Spleen (tissue), 7 donors: ENCODE results near the gene HFE.

Experiments used
- POLR2A ChIP-seq, 3 donors: fragments of 450-650 bp; IDR thresholded peaks; one replicate each; pipeline ENCODE4 v1.5.1; 2017; ENCODE audit warnings: antibody characterized with exemption in 3 of 3, mild to moderate bottlenecking in 1 of 3
- POLR2AphosphoS5 ChIP-seq, 3 donors: sonication (generic); formaldehyde crosslinking; IDR thresholded peaks; one replicate each; pipeline ENCODE4 v1.5.1; 2017; ENCODE audit warnings: antibody characterized with exemption in 3 of 3
- TF ChIP-seq, protein P1 (sequence below), 11 experiments: fragments of 200-600 bp in 7 of 11; fragments of 450-650 bp in 4 of 11; sonication (generic) in 4 of 11; IDR thresholded peaks in 8 of 11; conservative IDR thresholded peaks in 3 of 11; 1 replicate in 7 of 11; 2 replicates in 4 of 11; pipeline versions ENCODE4 v1.4.0 to v1.8.0; 2016 to 2021; ENCODE audit warnings: antibody characterized with exemption in 11 of 11, inconsistent platforms in 4 of 11, mild to moderate bottlenecking in 1 of 11
- donor health status: DM: no; HTN: no; CAD: no; lungs with moderate emphysema.
- donor health status: DM: no; HTN: no; CAD: no.
- donor health status: DM: no; HTN: no; CAD: no.

- TF ChIP-seq, protein P1, sequence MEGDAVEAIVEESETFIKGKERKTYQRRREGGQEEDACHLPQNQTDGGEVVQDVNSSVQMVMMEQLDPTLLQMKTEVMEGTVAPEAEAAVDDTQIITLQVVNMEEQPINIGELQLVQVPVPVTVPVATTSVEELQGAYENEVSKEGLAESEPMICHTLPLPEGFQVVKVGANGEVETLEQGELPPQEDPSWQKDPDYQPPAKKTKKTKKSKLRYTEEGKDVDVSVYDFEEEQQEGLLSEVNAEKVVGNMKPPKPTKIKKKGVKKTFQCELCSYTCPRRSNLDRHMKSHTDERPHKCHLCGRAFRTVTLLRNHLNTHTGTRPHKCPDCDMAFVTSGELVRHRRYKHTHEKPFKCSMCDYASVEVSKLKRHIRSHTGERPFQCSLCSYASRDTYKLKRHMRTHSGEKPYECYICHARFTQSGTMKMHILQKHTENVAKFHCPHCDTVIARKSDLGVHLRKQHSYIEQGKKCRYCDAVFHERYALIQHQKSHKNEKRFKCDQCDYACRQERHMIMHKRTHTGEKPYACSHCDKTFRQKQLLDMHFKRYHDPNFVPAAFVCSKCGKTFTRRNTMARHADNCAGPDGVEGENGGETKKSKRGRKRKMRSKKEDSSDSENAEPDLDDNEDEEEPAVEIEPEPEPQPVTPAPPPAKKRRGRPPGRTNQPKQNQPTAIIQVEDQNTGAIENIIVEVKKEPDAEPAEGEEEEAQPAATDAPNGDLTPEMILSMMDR (IDR thresholded peaks at IDR 0.05 in 8 of 11, conservative IDR thresholded peaks at IDR 0.05 in 3 of 11): no peak
- TF ChIP-seq POLR2AphosphoS5 (IDR thresholded peaks at IDR 0.05) (no peak), POLR2A (IDR thresholded peaks at IDR 0.05) (no peak)
These were observed 29.0 kb downstream of the HFE start for GRCh38 chr6:26116267-26116666.
